Measurements from ENCODE around the gene ZBTB47. TPM values are rescaled to one million over a fixed set of nuclear protein-coding genes. Genes with fewer than 3 reads are reported as not detected.

ZBTB47 gene
- total RNA-seq, 1 experiment from 2014 or later, result 9.5 TPM

DNA sequence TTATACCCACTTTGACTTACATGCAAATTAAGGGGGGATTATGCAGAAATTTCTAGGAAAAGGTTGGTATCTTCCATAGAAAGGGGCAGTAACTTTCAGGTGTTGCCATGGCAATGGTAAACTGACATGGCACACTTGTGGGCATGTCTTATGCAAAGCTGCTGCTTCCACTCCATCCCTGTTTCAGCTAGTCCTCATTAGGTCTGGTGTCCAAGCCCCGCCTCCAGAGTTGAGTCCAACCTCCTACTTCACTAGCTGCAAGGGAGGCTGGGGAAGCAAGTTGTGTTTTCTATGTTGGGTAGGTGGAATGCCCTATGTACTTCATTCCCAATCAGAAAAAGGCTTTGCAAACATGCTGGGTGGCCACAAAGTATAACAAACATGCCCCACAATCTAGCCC, 17.2 kb downstream of the ZBTB47 start:
- ATAC-seq, result no peak

DNA sequence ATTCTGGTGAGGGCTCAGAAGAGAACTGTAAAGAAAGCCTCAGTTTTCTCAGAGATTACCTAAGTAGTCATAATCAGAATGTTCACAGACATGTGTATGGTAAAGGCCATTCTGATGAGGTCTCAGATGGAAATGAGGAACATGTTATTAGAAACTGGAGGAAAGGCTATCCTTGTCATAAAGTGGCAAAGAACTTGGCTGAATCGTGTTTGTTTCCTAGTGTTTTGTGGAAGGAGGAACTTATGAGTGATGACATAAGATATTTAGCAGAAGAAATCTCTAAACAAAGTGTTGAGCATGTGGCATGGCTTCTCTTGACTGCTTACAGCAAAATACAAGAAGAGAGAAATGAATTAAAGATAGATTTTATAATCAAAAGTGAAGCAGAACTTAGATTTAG, 19.0 kb downstream of the ZBTB47 start:
- CTCF ChIA-PET, result no interaction called here
- no TSS peak for BruUV-seq (replicated peaks)
- H3K4me1 ChIP-seq (ENCODE audit: insufficient read depth, low read length), result no peaks in the 10 kb centered on the region; the same call in 1 of the 2 replicates
- no peaks in the 10 kb centered on the region for H3K9me2 ChIP-seq (replicated peaks; ENCODE audit: low read length)
- no peaks in the 10 kb centered on the region for H3K36me3 ChIP-seq (ENCODE audit: low read depth, low read length)
- H3K9me3 ChIP-seq (ENCODE audit: low read length), result peaks cover 3% of the 10 kb centered on the region; the same call in 1 of the 2 replicates
- intact Hi-C loops (cut with micrococcal nuclease), result no loop called here
- no peaks in the 10 kb centered on the region for H3K27me3 ChIP-seq (ENCODE audit: low read length)
- TF ChIP-seq, protein P1, sequence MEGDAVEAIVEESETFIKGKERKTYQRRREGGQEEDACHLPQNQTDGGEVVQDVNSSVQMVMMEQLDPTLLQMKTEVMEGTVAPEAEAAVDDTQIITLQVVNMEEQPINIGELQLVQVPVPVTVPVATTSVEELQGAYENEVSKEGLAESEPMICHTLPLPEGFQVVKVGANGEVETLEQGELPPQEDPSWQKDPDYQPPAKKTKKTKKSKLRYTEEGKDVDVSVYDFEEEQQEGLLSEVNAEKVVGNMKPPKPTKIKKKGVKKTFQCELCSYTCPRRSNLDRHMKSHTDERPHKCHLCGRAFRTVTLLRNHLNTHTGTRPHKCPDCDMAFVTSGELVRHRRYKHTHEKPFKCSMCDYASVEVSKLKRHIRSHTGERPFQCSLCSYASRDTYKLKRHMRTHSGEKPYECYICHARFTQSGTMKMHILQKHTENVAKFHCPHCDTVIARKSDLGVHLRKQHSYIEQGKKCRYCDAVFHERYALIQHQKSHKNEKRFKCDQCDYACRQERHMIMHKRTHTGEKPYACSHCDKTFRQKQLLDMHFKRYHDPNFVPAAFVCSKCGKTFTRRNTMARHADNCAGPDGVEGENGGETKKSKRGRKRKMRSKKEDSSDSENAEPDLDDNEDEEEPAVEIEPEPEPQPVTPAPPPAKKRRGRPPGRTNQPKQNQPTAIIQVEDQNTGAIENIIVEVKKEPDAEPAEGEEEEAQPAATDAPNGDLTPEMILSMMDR (conservative IDR thresholded peaks at IDR 0.05; ENCODE audit: low read depth, low read length), result no peak
- no peak for TF ChIP-seq EZH2 (IDR thresholded peaks at IDR 0.05; ENCODE audit: low read length, unreplicated experiment)
- no peak overlapping the region for H2AFZ ChIP-seq (ENCODE audit: low read length)
- POLR2A ChIA-PET (ENCODE audit: unreplicated experiment), result no interaction called here
- no peak overlapping the region for H3K27ac ChIP-seq (ENCODE audit: low read length)
- DNase-seq (no peak), ATAC-seq (no peak)
- no peak overlapping the region for H3K4me2 ChIP-seq (ENCODE audit: low read length)
- H3K4me3 ChIP-seq (ENCODE audit: low read length), result no peak overlapping the region
- no peak overlapping the region for H3K9ac ChIP-seq (ENCODE audit: low read length)
- no peaks in the 10 kb centered on the region for H3F3A ChIP-seq (ENCODE audit: low read length, unreplicated experiment)
- H3K79me2 ChIP-seq (ENCODE audit: low read length), result no peaks in the 10 kb centered on the region
- no peaks in the 10 kb centered on the region for H4K20me1 ChIP-seq (ENCODE audit: low read length)

More for the DNA sequence above, 17.2 kb downstream of the ZBTB47 start:
- intact Hi-C loops (cut with micrococcal nuclease), result no loop called here
- Histone ChIP-seq H3K9me2 (replicated peaks; ENCODE audit: low read length) (no peaks in the 10 kb centered on the region), H3K4me3 (ENCODE audit: low read length) (no peak overlapping the region), H3K27ac (ENCODE audit: low read length) (no peak overlapping the region), H3F3A (ENCODE audit: low read length, unreplicated experiment) (no peaks in the 10 kb centered on the region), H4K20me1 (ENCODE audit: low read length) (no peaks in the 10 kb centered on the region), H3K27me3 (ENCODE audit: low read length) (no peaks in the 10 kb centered on the region), H3K79me2 (ENCODE audit: low read length) (no peaks in the 10 kb centered on the region), H3K4me2 (ENCODE audit: low read length) (no peak overlapping the region), H3K36me3 (ENCODE audit: low read depth, low read length) (no peaks in the 10 kb centered on the region), H3K4me1 (ENCODE audit: insufficient read depth, low read length) (no peaks in the 10 kb centered on the region; the same call in 1 of the 2 replicates), H2AFZ (ENCODE audit: low read length) (no peak overlapping the region), H3K9ac (ENCODE audit: low read length) (no peak overlapping the region), H3K9me3 (ENCODE audit: low read length) (no peaks in the 10 kb centered on the region)
- DNase-seq, result no peak
- BruUV-seq (replicated peaks), result no TSS peak
- CTCF ChIA-PET, result no interaction called here
- TF ChIP-seq EZH2 (IDR thresholded peaks at IDR 0.05; ENCODE audit: low read length, unreplicated experiment) (no peak), EZH2phosphoT487 (IDR thresholded peaks at IDR 0.05; ENCODE audit: borderline replicate concordance, low read length) (no peak)
- TF ChIP-seq, protein P1 (conservative IDR thresholded peaks at IDR 0.05; ENCODE audit: low read depth, low read length), result no peak
- POLR2A ChIA-PET (ENCODE audit: unreplicated experiment), result no interaction called here

DNA sequence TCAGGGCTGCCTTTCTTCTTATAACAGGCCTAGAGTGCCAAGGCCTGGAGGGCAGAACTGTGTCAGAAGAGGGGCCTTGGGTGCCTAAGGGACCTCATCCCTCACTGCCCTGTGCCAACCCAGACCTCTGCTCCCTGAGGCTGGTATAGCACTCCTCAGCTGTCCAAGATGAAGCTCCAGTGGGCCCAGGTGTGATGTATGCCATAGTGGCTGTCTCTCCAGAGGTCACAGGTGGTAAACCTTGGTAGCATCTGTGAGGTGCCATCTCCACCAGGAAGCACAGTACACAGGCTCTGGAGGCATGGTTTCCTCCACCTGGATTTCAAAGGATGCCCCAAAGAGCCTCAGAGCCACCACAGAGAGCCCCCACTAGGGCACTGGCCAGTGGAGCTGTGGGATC, 19.6 kb downstream of the ZBTB47 start:
- Histone ChIP-seq H3K27ac (ENCODE audit: low read length) (no peak overlapping the region), H3K79me2 (ENCODE audit: low read length) (no peaks in the 10 kb centered on the region), H3K27me3 (ENCODE audit: low read length) (no peaks in the 10 kb centered on the region), H3K36me3 (ENCODE audit: low read depth, low read length) (no peaks in the 10 kb centered on the region), H3F3A (ENCODE audit: low read length, unreplicated experiment) (no peaks in the 10 kb centered on the region), H2AFZ (ENCODE audit: low read length) (no peak overlapping the region), H4K20me1 (ENCODE audit: low read length) (no peaks in the 10 kb centered on the region), H3K9me2 (replicated peaks; ENCODE audit: low read length) (no peaks in the 10 kb centered on the region), H3K4me3 (ENCODE audit: low read length) (no peak overlapping the region), H3K9ac (ENCODE audit: low read length) (no peak overlapping the region), H3K4me1 (ENCODE audit: insufficient read depth, low read length) (no peaks in the 10 kb centered on the region; the same call in 1 of the 2 replicates), H3K9me3 (ENCODE audit: low read length) (peaks cover 3% of the 10 kb centered on the region; the same call in 1 of the 2 replicates), H3K4me2 (ENCODE audit: low read length) (no peak overlapping the region)
- DNase-seq (no peak), ATAC-seq (no peak)
- ChIA-PET CTCF (no interaction called here), POLR2A (ENCODE audit: unreplicated experiment) (no interaction called here)
- no TSS peak for BruUV-seq (replicated peaks)
- TF ChIP-seq EZH2phosphoT487 (IDR thresholded peaks at IDR 0.05; ENCODE audit: borderline replicate concordance, low read length), result no peak
- no peak for TF ChIP-seq EZH2 (IDR thresholded peaks at IDR 0.05; ENCODE audit: low read length, unreplicated experiment)
- TF ChIP-seq, protein P1 (conservative IDR thresholded peaks at IDR 0.05; ENCODE audit: low read depth, low read length), result no peak
- intact Hi-C loops (cut with micrococcal nuclease), result no loop called here

Measured in PC-3 (cell line).